ENCODE data around the gene FGD6. TPM values are rescaled to one million over a fixed set of nuclear protein-coding genes. Genes with fewer than 3 reads are reported as not detected.

FGD6 gene
- total RNA-seq, 1 donor from 2014 or later = 31.5 TPM

GRCh38 chr12:95177201-95177768, 40.0 kb downstream of the FGD6 start:
- DNase-seq (ENCODE audit: low read depth) = no peak
- Histone ChIP-seq H3K36me3 (ENCODE audit: control insufficient read depth, insufficient read depth, low read length) (no peaks in the 10 kb centered on the region), H3K4me3 (ENCODE audit: low read depth, low read length) (no peak overlapping the region), H3K27me3 (ENCODE audit: control insufficient read depth, insufficient read depth, low read length) (no peaks in the 10 kb centered on the region)
- TF ChIP-seq CTCF (IDR thresholded peaks at IDR 0.05; ENCODE audit: insufficient read depth, low read length, poor library complexity, severe bottlenecking) = no peak

GRCh38 chr12:95173392-95174251, 43.6 kb downstream of the FGD6 start:
- no peak for TF ChIP-seq CTCF (IDR thresholded peaks at IDR 0.05; ENCODE audit: insufficient read depth, low read length, poor library complexity, severe bottlenecking)
- H3K27me3 ChIP-seq (ENCODE audit: control insufficient read depth, insufficient read depth, low read length) = no peaks in the 10 kb centered on the region
- no peaks in the 10 kb centered on the region for H3K36me3 ChIP-seq (ENCODE audit: control insufficient read depth, insufficient read depth, low read length)
- H3K4me3 ChIP-seq (ENCODE audit: low read depth, low read length) = no peak overlapping the region
- peak; percentile 72 for DNase-seq (ENCODE audit: low read depth)

- no peaks in the 10 kb centered on the region for H3K36me3 ChIP-seq (ENCODE audit: control insufficient read depth, insufficient read depth, low read length)
- no peaks in the 10 kb centered on the region for H3K27me3 ChIP-seq (ENCODE audit: control insufficient read depth, insufficient read depth, low read length)
- TF ChIP-seq CTCF (IDR thresholded peaks at IDR 0.05; ENCODE audit: insufficient read depth, low read length, poor library complexity, severe bottlenecking) = no peak
- DNase-seq (ENCODE audit: low read depth) = peak; percentile 90
- no peak overlapping the region for H3K4me3 ChIP-seq (ENCODE audit: low read depth, low read length)
These were observed 47.9 kb downstream of the FGD6 start for GRCh38 chr12:95169368-95169767.

- Histone ChIP-seq H3K36me3 (ENCODE audit: control insufficient read depth, insufficient read depth, low read length) (no peaks in the 10 kb centered on the region), H3K27me3 (ENCODE audit: control insufficient read depth, insufficient read depth, low read length) (no peaks in the 10 kb centered on the region), H3K4me3 (ENCODE audit: low read depth, low read length) (no peak overlapping the region)
- TF ChIP-seq CTCF (IDR thresholded peaks at IDR 0.05; ENCODE audit: insufficient read depth, low read length, poor library complexity, severe bottlenecking) = no peak
- DNase-seq (ENCODE audit: low read depth) = no peak
These were observed 48.5 kb downstream of the FGD6 start for GRCh38 chr12:95168746-95169145.

GRCh38 chr12:95164656-95165055, 52.6 kb downstream of the FGD6 start:
- TF ChIP-seq CTCF (IDR thresholded peaks at IDR 0.05; ENCODE audit: insufficient read depth, low read length, poor library complexity, severe bottlenecking) = no peak

More at GRCh38 chr12:95164656-95165055, 52.6 kb downstream of the FGD6 start:
- Histone ChIP-seq H3K27me3 (ENCODE audit: control insufficient read depth, insufficient read depth, low read length) (no peaks in the 10 kb centered on the region), H3K36me3 (ENCODE audit: control insufficient read depth, insufficient read depth, low read length) (no peaks in the 10 kb centered on the region), H3K4me3 (ENCODE audit: low read depth, low read length) (no peak overlapping the region)
- DNase-seq (ENCODE audit: low read depth) = no peak

Data from kidney epithelial cell (primary cell).